Prostate gland (tissue), 2 donors: Measurements from ENCODE around the gene PDILT. TPM values are rescaled to one million over a fixed set of nuclear protein-coding genes. Genes with fewer than 3 reads are reported as not detected.
"Not testable (repeated sequence)": the region's sequence is repeated elsewhere in the genome, so short reads cannot be mapped to it uniquely, and the experiment has no call there.

ENCODE experiments used
- DNase-seq: peaks from one replicate; pipeline ENCODE4 v3.0.0-alpha.2; 2019; ENCODE audit warnings: low spot score
- H3K27ac ChIP-seq, 2 donors: fragments of 200-600 bp; sonication (generic); 2 replicates each; pipeline ENCODE4 v1.5.1; 2017 to 2019
- H3K27me3 ChIP-seq: fragments of 200-600 bp; sonication (generic); replicated peaks from 2 replicates; pipeline ENCODE4 v1.5.1; 2019; ENCODE audit not compliant: insufficient read depth
- H3K36me3 ChIP-seq, 2 donors: fragments of 200-600 bp; sonication (generic); 1 replicate in 1 of 2; 2 replicates in 1 of 2; pipeline versions ENCODE4 v1.5.1 to v1.8.1; 2017 to 2019
- H3K4me1 ChIP-seq: fragments of 200-600 bp; sonication (generic); replicated peaks from 2 replicates; pipeline ENCODE4 v1.5.1; 2019
- H3K4me3 ChIP-seq, 2 donors: fragments of 200-600 bp; sonication (generic); 2 replicates each; pipeline ENCODE4 v1.5.1; 2017 to 2019
- H3K9me3 ChIP-seq: fragments of 200-600 bp; sonication (generic); 2 replicates; pipeline ENCODE4 v1.5.1; 2017
- CTCF ChIP-seq, 4 experiments: fragments of 200-600 bp in 2 of 4; fragments of 450-650 bp in 2 of 4; sonication (generic) in 2 of 4; IDR thresholded peaks; 1 replicate in 3 of 4; 2 replicates in 1 of 4; pipeline ENCODE4 v1.5.1; 2016 to 2019; ENCODE audit warnings: antibody characterized with exemption in 4 of 4, mild to moderate bottlenecking in 2 of 4, moderate library complexity in 2 of 4
- POLR2A ChIP-seq: fragments of 450-650 bp; IDR thresholded peaks from one replicate; pipeline ENCODE4 v1.6.1; 2016; ENCODE audit warnings: antibody characterized with exemption, mild to moderate bottlenecking
- POLR2AphosphoS5 ChIP-seq: sonication (generic); formaldehyde crosslinking; IDR thresholded peaks from one replicate; pipeline ENCODE4 v1.6.1; 2017; ENCODE audit warnings: antibody characterized with exemption
- WGBS: methylation state at CpG from one replicate; pipeline ENCODE4 v1.1.5; 2018; 5-methylcytosine and 5-hydroxymethylcytosine counted together
- intact Hi-C: fragments of 100-400 bp; cut with DNase I; formaldehyde crosslinking; loops from one replicate; pipeline ENCODE4 v1.14.2; 2022
- total RNA-seq, 2 donors: library from RNA; depleted of rRNA; stranded (reverse); fragments of >200 nt; gene quantifications; one replicate each; pipeline ENCODE4 v1.1.0, GENCODE V29; 2016

The PDILT gene
- total RNA-seq: 1 to 10 TPM in 1 of 2 donors, under 1 TPM in 1; 0.87 to 2.4 TPM

- TF ChIP-seq CTCF (IDR thresholded peaks at IDR 0.05): no peak
- TF ChIP-seq POLR2A: no peak
- no peak for TF ChIP-seq POLR2AphosphoS5
- Histone ChIP-seq H3K4me1 (no peaks in the 10 kb centered on the region), H3K27me3 (no peaks in the 10 kb centered on the region), H3K4me3 (no peak within 1 kb of the TSS), H3K27ac (no peak within 1 kb of the TSS), H3K36me3 (no peaks in the 10 kb centered on the region), H3K9me3 (no peaks in the 10 kb centered on the region)
- intact Hi-C loops: no loop called here
- DNase-seq: no peak
- 88% methylated on average over 2 of the region's 2 CpGs for WGBS
Observed at GRCh38 chr16:20404637-20405036, at the start of gene PDILT. TSS of gene PDILT (minus strand) at chr16:20404737. CDS start at chr16:20399300, 5,437 bp downstream.

- intact Hi-C loops, H3K36me3 ChIP-seq, H3K4me1 ChIP-seq, H3K27me3 ChIP-seq, DNase-seq, H3K9me3 ChIP-seq, H3K4me3 ChIP-seq, H3K27ac ChIP-seq: not testable (repeated sequence)
- WGBS: 100% methylated on average over 2 of the region's 5 CpGs
Observed at GRCh38 chr16:20453633-20454032, 49.1 kb upstream of the PDILT start.

- DNase-seq, H3K9me3 ChIP-seq, intact Hi-C loops, H3K4me3 ChIP-seq, H3K27ac ChIP-seq, H3K4me1 ChIP-seq, H3K36me3 ChIP-seq, H3K27me3 ChIP-seq: not testable (repeated sequence)
- WGBS: no CpG with 5 or more reads among the region's 1 CpG
Observed at GRCh38 chr16:20451364-20451763, 46.8 kb upstream of the PDILT start, which contains the start of gene ACSM2A. TSS of gene ACSM2A (plus strand) at chr16:20451521. CDS start at chr16:20460115, 8,594 bp downstream.

GRCh38 chr16:20446652-20447393, 42.3 kb upstream of the PDILT start:
- not testable (repeated sequence) for H3K9me3 ChIP-seq, H3K27ac ChIP-seq, H3K36me3 ChIP-seq, H3K4me1 ChIP-seq, H3K27me3 ChIP-seq, H3K4me3 ChIP-seq, DNase-seq
- intact Hi-C loops: loop anchor here (10.0 kb wide), 1 partner anchor 138 kb away; no protein-coding TSS in a partner anchor
- WGBS: no CpG with 5 or more reads among the region's 3 CpGs

GRCh38 chr16:20441859-20442258, 37.3 kb upstream of the PDILT start:
- not testable (repeated sequence) for H3K9me3 ChIP-seq
- WGBS: 90% methylated on average over 2 of the region's 4 CpGs

GRCh38 chr16:20441191-20441590, 36.7 kb upstream of the PDILT start:
- no peak overlapping the region for H3K4me3 ChIP-seq
- intact Hi-C loops: loop anchor here (10.0 kb wide), 1 partner anchor 144 kb away; no protein-coding TSS in a partner anchor
- TF ChIP-seq POLR2AphosphoS5 (no peak), POLR2A (no peak), CTCF (IDR thresholded peaks at IDR 0.05) (no peak)
- no peaks in the 10 kb centered on the region for H3K36me3 ChIP-seq
- no peaks in the 10 kb centered on the region for H3K9me3 ChIP-seq
- no peaks in the 10 kb centered on the region for H3K27me3 ChIP-seq
- no peaks in the 10 kb centered on the region for H3K4me1 ChIP-seq
- H3K27ac ChIP-seq: peak overlapping the region in 1 of 2 donors; percentile 39
- DNase-seq: no peak
- WGBS: 62% methylated on average over 3 of the region's 3 CpGs

More at GRCh38 chr16:20441859-20442258, 37.3 kb upstream of the PDILT start:
- DNase-seq, H3K27ac ChIP-seq, H3K36me3 ChIP-seq, H3K27me3 ChIP-seq, H3K4me3 ChIP-seq, H3K4me1 ChIP-seq: not testable (repeated sequence)
- intact Hi-C loops: loop anchor here (10.0 kb wide), 1 partner anchor 143 kb away; no protein-coding TSS in a partner anchor

GRCh38 chr16:20440731-20441130, 36.2 kb upstream of the PDILT start:
- not testable (repeated sequence) for H3K9me3 ChIP-seq, H3K36me3 ChIP-seq, H3K4me3 ChIP-seq, H3K4me1 ChIP-seq, DNase-seq, H3K27me3 ChIP-seq
- intact Hi-C loops: loop anchor here (10.0 kb wide), 1 partner anchor 144 kb away; no protein-coding TSS in a partner anchor
- 56% methylated on average over 1 of the region's 1 CpG for WGBS
- peak overlapping the region; percentile 56 to 75 for H3K27ac ChIP-seq

- peak; percentile 81 for DNase-seq
- WGBS: 7% methylated on average over 3 of the region's 3 CpGs
- H3K9me3 ChIP-seq, H3K27me3 ChIP-seq, H3K4me1 ChIP-seq, H3K4me3 ChIP-seq, H3K36me3 ChIP-seq: not testable (repeated sequence)
- H3K27ac ChIP-seq: peak overlapping the region; percentile 65 to 70
- intact Hi-C loops: loop anchor here (10.0 kb wide), 1 partner anchor 145 kb away; no protein-coding TSS in a partner anchor
Observed at GRCh38 chr16:20439820-20440231, 35.3 kb upstream of the PDILT start.

GRCh38 chr16:20438950-20439349, 34.4 kb upstream of the PDILT start:
- H3K9me3 ChIP-seq, DNase-seq, H3K36me3 ChIP-seq, H3K4me3 ChIP-seq, H3K4me1 ChIP-seq, H3K27me3 ChIP-seq, intact Hi-C loops: not testable (repeated sequence)
- peak overlapping the region; percentile 65 to 70 for H3K27ac ChIP-seq
- 14% methylated on average over 1 of the region's 2 CpGs for WGBS
